ENCODE measurements around the gene ST3GAL4. TPM values are rescaled to one million over a fixed set of nuclear protein-coding genes. Genes with fewer than 3 reads are reported as not detected.

ST3GAL4 gene
- total RNA-seq, 1 experiment from 2014 or later: 24.2 TPM

DNA sequence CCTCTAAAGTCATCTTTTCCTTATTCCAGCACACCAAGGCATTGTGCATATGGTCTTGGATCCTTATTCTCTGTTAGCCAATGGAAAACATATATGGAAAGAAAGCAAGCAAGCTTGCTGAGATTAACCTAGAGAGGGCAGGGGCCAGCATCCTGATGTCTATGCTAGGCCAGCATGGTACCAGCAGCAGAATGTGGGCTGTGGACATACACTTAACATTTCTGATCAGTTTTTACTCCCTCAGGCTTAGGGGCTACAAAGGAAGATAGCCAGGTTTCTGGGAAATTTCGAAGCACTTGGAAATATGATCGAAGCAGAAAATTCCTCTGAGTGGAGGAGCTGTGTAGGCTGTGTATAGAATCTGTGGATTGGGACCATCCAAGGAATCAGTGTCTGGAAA, 67.0 kb downstream of the ST3GAL4 start:
- no peak for DNase-seq (ENCODE audit: low read depth)

DNA sequence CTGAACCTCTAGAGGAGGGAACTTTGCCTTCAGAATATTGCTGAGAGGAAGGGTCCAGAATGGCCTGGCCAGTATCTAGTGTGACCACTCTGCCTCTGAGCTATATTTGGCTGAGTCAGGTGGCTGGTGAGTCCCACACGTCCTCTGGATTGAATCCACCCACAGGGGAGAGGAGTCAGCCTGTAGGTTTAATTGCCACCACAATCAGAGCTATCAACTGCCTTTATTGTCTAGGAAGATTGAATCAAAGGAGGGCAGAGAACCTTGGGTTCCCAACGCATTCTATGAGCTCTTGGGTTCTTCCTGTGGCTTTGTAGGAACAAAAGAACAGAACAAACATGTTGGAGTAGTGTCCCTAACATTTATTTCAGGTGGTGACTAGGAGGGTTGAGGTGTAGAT, 67.7 kb downstream of the ST3GAL4 start:
- DNase-seq (ENCODE audit: low read depth): no peak

DNA sequence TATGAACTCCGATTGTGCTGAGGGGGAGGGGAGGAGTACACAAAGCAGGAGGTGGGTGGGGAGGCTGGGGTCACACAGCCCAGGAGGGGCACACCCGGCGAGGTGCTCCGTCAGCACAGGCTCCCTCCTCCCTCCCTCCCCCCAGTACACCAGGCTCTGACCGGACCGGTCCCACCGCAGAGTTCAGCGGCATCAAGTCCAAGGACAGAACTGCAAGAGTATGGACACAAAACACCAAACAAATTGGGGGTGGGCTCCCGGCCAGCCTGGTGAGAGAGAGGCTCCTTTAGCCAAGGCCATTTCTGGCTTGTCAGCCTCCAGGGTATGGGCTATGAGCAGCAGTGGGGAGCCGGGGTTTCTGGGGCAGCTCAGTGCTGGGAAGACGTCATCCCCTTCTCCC, 68.3 kb downstream of the ST3GAL4 start:
- DNase-seq (ENCODE audit: low read depth): no peak

DNA sequence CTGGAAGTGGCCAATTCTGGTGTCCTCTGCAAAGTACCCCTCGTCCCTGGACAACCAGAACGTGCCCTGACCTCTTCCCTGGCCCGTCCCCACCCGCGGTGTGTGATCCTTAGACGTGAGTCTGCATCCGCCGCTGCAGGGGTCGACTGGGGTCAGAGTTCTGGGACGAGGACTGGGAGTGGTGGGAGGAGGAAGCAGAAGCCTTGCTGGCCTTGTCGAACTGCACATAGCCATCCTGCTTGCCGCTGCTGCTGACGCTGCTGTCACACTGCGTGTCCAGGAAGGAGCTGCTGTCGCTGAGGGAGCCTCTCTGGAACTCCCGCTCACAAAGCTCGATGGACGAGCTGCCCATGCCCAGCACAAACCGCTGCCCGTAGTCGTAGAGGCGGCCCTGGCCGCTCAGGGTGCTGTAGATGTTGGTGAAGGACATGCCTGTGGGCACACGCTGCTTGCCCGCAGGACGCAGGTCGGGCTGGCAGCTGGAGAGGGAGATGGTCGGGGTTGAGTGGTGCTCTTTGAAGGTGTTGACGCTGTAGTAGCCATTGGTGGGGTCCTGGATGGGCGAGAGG, 69.1 kb downstream of the ST3GAL4 start:
- DNase-seq (ENCODE audit: low read depth): no peak

DNA sequence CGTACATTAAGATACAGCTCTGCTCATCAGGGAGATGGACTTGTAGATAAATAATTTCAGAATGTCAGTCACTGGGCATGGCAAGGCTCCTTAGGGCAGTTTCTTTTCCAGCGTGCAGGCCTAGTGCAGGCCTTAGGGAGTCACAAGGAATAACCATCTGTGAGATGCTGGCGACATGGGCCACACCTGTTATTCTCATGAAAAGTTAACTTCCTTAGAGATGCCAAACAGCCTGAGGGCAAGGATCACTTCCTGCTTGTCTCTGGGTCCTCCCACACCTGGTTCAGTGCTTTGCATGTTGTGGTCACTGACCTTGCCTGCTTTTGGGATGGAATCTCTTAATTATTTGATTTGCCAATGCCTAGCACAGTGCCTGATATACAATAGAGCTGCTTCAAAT, 70.6 kb downstream of the ST3GAL4 start:
- no peak for DNase-seq (ENCODE audit: low read depth)

DNA sequence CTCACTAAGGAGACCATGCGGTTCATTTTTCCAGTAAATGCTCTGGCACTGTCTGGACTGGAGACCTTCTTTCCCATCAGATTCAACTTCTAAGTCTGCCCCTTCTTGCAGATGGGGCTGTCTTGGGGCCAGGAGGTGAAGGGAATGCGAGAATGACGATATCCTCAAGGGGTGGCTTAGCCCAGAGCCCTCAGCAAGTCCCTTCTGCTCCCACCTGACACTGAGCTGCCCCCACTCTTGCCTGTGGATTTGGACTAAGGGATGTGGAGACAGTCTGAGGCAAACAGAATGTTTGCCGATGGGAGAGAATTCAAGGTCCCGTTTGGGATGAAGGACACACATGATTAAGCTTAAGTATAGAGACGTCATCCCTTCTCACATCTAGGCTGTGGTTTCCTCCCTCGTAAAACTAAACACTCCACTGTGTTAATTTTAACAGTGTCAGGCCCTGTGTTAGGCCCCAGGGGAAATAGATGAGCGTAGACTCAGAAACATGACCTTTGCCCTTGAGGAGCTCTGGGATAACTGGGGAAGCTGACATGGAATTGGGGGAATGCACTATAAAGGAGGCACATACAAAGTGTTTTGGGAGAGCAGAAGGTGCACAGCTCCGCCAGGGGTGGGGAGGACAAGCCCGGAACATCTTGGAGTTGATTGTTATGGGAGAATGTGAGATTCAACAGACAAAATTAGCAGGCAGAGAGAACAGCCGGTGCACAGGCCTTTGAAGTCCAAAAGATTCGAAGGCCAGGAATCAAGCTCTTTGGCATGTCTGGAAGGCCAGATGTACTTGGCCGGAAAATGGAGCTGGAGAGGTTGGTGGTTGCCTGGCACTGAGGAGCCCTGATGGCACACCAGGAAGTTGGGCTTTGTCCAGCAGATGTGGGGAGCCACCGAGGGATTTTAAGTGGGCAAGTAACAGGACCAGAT, 71.6 kb downstream of the ST3GAL4 start:
- DNase-seq (ENCODE audit: low read depth): peak; percentile 18

DNA sequence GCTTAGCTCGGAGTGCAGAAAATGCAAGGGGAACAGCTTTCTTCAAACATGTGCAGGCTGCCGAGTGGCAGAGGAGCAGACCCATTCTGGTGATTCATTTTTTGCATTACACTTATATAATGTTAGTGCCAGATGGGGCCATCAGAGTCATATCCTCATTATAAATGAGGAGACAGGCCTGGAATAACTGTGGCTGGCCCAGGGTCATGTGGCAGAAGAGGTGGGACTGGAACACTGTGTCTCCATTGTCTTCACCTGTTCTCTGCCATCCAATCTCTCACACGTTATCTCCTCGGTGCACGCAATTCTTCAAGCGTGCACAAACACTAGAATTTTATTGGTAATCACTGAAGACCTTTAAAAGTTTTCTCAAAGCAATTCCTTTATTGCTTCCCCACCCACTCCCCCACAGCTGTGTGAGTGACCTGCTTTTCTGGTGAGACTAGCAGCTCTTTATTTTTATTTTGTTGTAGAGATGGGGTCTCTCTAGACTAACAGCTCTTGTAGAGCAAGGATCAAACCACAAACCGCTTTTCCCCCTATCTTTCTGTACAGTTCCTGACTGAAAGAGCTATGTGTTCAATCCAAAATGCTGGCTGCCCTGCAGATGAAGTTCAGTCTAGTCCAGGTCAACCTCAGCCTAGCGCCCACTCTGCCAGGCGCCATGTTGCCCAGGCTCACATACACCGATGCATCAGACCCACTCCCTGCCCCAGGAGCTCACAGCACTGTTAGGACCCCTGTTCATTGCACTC, 75.3 kb downstream of the ST3GAL4 start:
- DNase-seq (ENCODE audit: low read depth): no peak

DNA sequence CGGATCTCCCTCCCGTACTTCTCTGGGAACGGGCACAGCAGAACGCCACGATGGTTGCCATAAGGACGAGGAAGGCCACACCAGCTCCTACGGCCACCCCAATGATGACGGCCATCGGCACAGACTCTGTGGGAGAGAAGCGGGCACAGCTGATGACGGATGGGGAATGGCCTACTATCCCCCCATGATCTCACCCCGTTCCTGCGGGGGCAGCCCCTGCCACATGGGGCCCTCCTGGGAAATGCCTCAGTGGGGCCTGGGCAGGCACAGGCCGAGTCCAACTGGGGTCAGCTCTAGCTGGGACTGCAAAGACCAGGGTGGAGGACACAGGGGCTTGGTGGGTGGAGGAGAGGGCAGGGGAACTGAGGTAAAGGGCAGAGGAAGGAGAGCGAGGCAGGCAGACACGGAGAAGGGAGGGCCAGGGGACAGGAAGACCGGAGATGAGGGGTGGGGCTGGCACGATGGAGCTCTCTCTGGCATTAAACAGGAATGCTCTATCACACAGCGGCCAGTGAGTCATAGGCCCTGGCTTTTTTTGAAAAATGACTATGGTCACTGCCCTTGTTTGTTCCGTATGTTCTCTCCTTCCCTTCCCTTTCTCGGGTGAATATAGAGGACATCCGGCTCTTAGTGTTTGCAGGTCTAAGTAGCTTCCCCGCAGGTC, 76.0 kb downstream of the ST3GAL4 start:
- peak; percentile 89 for DNase-seq (ENCODE audit: low read depth)

DNA sequence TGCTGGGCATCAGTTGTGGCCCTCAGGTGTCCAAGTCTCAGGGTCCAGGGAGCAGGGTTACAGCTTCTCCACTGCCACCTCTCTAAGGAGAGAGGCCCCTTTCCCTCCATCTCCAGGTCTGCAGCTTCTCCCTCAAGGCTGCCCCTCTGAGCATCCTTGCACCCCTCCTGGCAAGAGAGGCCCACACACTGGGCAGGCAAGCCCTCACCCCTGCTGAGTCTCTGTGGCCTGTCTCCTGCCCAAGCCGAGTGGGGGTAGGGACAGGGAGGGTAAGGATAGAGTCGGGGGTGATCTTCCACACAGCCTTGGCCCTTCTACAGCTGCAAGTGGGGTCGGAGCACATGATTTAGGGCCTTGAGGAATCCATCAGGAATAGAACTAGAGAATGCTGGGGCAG, 76.6 kb downstream of the ST3GAL4 start:
- no peak for DNase-seq (ENCODE audit: low read depth)

DNA sequence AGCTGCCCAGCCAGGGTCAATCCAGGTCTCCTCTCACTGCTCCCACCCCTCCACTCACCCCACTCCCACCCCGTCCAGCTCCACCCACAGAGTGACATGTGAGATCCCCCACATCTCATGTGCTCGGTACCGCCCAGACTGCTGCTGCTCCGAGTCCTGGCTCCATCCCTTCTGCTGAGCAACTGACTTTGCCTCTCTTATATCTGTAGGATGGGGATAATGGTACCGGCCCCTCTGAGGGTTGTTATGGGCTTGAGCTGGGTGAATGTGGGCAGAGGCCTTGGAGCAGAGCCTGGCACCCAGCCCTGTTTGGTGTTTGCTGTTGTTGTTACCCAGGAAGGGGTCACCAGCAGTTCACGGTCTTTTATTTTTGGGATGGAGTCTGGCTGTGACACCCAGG, 77.0 kb downstream of the ST3GAL4 start:
- no peak for DNase-seq (ENCODE audit: low read depth)

DNA sequence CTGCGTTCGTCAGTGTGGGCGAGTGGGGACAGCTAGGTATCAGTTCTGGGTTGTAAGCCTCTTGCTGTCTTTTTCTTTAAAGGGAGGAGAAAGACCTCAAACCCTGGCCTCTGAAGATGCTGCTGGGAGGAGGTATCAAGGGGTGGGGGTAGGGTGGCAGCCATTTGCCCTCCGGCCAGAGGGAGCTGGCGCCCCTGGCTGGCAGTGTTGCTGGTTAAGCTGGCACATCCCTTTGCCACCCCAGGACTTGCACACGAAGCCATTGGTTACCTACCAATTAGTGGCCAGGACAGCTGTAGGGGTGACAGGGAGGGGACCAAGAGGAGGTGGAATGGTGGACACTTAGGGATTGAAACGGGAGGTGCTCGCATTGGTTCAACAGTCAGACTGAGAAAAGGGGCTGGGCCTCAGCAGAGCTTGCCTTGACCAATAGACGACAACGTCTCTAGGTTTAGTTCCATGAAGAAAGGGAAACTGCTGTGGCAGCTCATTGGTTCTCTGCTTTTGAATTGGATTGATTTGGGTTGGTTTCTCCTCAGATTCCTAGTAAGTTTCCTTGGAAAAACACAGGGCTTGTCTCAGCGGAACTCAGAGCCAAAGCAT, 77.9 kb downstream of the ST3GAL4 start:
- no peak for DNase-seq (ENCODE audit: low read depth)

DNA sequence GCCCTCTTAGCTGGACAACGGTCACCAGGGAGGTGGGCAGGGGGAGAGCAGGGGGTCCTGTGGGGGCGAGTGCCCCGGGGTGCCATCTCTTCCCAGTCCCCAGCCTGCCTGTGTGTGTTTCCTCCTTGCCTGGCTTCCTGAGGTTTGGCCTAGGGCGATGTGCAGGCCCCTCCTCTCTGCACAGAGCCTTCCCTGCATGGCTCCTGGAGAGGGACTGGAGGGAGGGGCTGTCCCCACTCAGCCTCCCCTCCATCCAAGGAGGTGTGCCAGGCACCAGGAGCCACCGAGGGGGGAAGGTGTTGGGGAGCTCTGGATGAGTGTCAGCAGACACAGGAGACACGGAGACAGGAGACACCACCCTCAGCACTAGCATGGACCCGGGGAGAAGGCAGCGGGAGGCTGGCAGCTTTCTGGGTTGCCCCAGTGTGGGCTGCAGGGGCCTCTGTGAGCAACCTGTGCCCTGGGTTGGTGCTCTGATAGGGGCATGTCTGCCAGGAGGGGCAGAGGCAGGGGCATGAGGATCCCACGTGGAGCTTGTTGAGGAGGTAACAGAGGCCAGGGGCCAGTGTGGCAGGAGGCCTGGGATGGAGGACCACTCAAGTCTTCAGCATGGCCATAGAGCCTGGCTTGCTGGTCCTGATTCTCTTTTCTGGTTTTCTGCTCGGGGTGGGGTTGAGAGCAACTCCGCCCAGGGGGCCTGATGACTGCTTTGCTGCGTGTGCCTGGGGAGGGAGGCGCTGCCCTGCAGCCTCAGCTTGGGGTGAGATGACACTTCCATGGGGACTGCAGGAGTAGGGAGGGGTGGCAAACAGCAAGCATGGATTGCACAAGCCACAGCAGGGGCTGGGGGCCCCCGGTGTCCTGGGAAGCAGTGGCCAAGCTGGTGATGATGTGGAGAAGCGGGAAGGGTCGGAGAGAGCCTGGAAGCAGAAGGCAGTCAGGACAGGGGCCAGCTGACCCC, 78.8 kb downstream of the ST3GAL4 start:
- DNase-seq (ENCODE audit: low read depth): no peak

DNA sequence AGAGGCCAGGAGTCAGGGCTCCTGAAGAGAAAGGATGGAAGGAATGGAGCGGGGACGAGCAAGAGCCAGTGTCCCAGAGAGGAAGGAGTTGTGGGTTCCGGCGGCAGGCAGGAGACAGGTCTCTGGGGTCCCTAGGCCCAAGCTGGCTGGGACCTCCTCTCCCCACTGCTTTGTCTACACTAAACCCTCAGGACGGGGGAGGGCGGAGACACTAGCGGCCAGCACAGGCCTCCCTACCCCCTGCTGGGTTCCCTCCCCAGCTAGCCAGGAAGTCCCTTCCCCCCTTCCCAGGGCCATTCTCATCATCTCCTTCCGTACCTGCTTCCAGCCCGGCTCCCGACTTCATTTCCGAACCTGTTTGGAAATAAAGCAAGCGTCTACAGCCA, 79.5 kb downstream of the ST3GAL4 start:
- peak; percentile 31 for DNase-seq (ENCODE audit: low read depth)

DNA sequence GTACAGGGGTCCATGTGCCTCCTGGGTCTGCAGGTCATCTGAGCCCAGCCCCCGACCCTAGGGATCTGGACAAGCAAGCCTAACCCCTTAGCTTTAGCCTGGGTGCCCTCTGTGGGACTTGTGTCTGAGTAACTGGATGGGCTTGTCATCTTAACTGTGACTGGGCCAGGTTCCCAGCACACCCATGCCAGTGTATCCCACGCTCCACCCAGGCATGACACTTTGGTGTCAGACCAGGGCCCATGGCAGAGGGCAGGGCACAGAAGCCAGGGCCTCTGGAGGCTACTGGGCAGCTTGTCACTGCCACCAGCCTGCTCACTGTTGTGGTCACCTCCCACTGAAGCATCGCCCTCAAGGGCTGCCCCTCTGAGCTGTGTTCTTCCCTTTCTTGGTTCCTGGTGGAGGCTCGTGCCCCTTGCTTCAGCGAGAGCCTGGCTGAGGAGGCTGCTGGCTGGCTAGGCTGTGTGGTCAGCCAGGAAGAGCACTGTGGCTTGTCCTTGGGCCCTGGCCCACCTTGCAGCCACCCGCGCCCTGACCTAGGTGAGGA, 80.8 kb downstream of the ST3GAL4 start:
- no peak for DNase-seq (ENCODE audit: low read depth)

DNA sequence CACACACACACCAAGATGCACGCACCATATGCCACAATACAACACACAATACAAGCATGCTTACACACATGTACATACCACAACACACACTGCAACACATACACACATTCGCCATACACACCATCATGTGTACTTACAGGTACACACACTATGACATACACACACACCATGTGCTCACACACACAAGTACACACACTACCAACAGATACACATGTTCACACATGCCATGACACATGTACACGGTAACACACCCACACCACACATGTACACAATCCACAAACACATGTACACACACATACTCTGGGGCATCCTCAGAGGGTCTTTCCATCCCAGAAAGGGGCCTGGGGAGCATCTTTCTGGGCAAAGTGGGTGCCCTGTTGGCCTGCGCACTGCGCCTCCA, 82.2 kb downstream of the ST3GAL4 start:
- no peak for DNase-seq (ENCODE audit: low read depth)

DNA sequence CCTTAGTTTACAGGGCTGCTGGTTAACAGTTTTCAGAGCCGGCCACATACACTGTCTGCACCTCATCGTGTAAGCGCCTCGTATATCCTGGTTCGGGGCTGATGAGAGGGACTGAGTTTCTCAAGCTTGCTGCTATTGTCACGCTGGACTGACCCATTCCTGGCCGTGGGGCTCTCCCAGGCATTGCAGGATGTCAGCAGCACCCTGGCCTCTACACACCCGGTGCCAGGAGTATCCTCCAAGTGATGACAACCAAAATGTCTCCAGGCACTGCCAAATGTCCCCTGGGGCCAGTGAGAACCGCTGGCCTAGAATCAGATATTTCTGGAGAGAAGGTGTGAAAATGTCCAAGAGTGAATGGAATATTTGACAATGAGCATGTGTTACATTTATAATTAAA, 82.8 kb downstream of the ST3GAL4 start:
- DNase-seq (ENCODE audit: low read depth): no peak

DNA sequence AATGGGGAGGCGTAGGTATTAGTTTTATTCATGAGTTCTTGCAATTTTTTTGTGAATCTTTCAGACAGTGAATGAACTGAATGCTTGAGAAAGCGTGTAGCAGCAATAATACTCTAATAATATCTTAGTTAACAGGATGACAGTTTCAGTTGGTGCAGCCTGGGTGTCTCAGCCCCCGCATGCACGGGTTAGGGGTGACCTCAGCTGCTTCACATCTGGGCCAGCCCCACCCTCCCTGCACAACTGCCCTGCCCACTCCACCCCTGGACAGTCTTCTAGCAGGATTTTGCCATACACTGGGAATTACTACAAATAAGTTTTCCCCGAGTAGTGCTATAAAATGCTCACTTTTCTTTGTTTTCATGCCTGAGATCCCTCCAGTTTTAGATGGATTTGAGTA, 83.2 kb downstream of the ST3GAL4 start:
- no peak for DNase-seq (ENCODE audit: low read depth)

DNA sequence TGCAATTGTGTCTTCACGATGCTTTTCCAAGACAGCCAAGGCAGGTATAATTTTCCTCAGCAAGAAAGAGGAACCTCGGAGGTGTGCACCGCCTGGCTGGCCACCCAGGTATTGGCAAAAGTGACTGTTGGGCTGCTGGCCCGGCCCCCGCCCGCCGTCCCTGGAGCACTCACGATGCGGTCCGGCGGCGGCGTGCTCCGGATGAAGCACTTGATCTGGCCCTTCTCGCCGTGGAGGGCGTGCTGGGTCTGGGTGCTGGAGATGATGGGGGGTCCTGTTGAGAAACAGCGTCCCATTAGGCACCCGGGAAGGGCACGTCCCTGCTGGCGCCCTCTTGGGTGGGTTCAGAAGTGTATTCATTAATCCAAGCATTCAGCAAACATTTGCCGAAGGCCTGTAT, 84.8 kb downstream of the ST3GAL4 start:
- DNase-seq (ENCODE audit: low read depth): no peak

DNA sequence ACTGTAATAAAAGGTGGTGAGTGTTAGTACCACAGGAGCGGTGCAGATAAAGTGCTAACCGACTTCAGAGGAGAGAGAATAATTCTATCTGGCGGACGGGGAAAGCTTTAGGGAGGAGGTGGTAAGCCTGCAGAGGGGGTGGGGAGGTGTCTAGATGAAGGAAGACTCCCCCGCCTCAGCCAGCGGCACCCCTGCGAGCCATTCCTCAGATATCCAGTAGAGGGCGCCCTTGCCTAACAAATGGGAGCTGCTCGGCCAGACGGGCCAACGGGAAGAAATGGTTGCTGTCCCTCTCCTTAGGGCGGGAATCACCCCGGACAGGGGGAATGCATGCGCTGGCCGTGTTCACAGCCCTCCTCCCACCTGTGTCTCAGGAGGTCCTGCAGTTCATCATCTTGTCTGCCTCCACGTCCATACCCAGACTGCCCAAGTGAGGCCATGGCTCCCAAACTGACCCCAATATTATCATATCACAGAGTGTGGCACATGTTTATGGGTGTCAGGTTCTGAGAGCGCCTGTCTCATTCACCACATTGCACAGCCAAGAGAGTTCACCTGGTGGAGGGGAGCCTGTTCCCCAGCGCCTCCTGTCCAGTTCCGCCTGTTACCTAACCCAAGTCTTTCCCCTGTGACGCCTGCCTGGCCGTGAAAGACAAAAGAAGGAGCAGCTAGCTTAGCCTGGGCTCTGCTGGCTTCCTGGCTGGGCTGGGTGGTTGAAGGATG, 85.5 kb downstream of the ST3GAL4 start:
- DNase-seq (ENCODE audit: low read depth): peak; percentile 79

DNA sequence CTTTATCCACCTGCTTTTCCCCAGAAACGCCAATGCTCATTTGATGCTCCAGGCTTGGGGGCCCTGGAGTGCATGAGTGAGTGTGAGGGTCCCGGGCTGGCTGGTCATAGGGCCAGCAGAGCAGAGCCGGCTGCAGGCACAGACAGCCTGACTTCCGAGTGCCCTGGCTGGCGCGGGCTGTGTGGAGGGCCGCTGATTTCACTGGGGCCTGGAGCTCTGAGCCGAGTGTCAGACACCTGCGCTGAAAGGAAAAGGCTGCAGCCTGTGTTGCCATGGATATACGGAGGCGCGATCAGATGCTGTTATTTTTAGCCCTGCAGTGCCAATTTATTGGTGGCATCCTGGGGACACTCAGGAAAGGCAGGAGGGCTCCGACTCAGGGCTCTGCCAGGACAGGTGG, 87.6 kb downstream of the ST3GAL4 start:
- DNase-seq (ENCODE audit: low read depth): no peak

Measured in Daoy (cell line).